ENCODE measurements around the gene BRSK1.

GRCh38 chr19:55249841-55250240, 34.0 kb upstream of the BRSK1 start:
- TF ChIP-seq REST (IDR thresholded peaks at IDR 0.05; ENCODE audit: insufficient read depth in 1 of 2, low read depth in 2 of 2, low read length in 2 of 2) (no peak), TAF1 (IDR thresholded peaks at IDR 0.05; ENCODE audit: borderline replicate concordance, insufficient read depth, low read length) (no peak), POLR2AphosphoS5 (IDR thresholded peaks at IDR 0.05; ENCODE audit: low read depth, low read length) (no peak)
